Astrocyte (in vitro differentiated cells and primary cell): ENCODE data around the gene USP11. TPM values are rescaled to one million over a fixed set of nuclear protein-coding genes. Genes with fewer than 3 reads are reported as not detected.

Experiments used
- DNase-seq: peaks from one replicate; pipeline ENCODE4 v3.0.0-alpha.2; 2010; ENCODE audit warnings: low read depth
- FAIRE-seq: peaks from 2 replicates; lab custom pipeline; 2011; peaks lifted over from hg19 to GRCh38; lab: Jason Lieb, UNC
- H2AFZ ChIP-seq: 2 replicates; pipeline ENCODE4 v1.6.0; 2012; ENCODE audit warnings: low read depth, low read length, inconsistent platforms
- H3K27ac ChIP-seq: 2 replicates; pipeline ENCODE4 v1.5.1; 2011; ENCODE audit warnings: low read depth, low read length, inconsistent platforms
- H3K27me3 ChIP-seq: 2 replicates; pipeline ENCODE4 v1.6.0; 2011; ENCODE audit warnings: low read length, inconsistent platforms; ENCODE audit not compliant: insufficient read depth
- H3K36me3 ChIP-seq: 2 replicates; pipeline ENCODE4 v1.5.1; 2011; ENCODE audit warnings: low read length, inconsistent platforms; ENCODE audit not compliant: insufficient read depth
- H3K4me1 ChIP-seq: 2 replicates; pipeline ENCODE4 v1.5.1; 2011; ENCODE audit warnings: low read length, inconsistent platforms; ENCODE audit not compliant: insufficient read depth
- H3K4me2 ChIP-seq: 2 replicates; pipeline ENCODE4 v1.6.0; 2012; ENCODE audit warnings: low read length, inconsistent platforms
- H3K4me3 ChIP-seq: 2 replicates; pipeline ENCODE4 v1.5.1; 2011; ENCODE audit warnings: low read depth, mild to moderate bottlenecking, low read length, inconsistent platforms; ENCODE audit not compliant: insufficient read depth
- H3K79me2 ChIP-seq: 2 replicates; pipeline ENCODE4 v1.6.0; 2012; ENCODE audit warnings: mild to moderate bottlenecking, low read length, inconsistent platforms; ENCODE audit not compliant: insufficient read depth
- H3K9ac ChIP-seq: 2 replicates; pipeline ENCODE4 v1.6.0; 2012; ENCODE audit warnings: mild to moderate bottlenecking, low read length, inconsistent platforms
- H3K9me3 ChIP-seq: 2 replicates; pipeline ENCODE4 v1.5.1; 2012; ENCODE audit warnings: low read depth, mild to moderate bottlenecking, low read length, inconsistent platforms; ENCODE audit not compliant: insufficient read depth
- H4K20me1 ChIP-seq: 2 replicates; pipeline ENCODE4 v1.6.0; 2012; ENCODE audit warnings: low read length, inconsistent platforms; ENCODE audit not compliant: insufficient read depth
- H3K27ac Mint-ChIP-seq: one replicate; pipeline ENCODE4 v1.8.0; 2021; ENCODE audit warnings: mild to moderate bottlenecking, mixed read lengths; ENCODE audit not compliant: unreplicated experiment
- H3K27me3 Mint-ChIP-seq: one replicate; pipeline ENCODE4 v1.8.0; 2021; ENCODE audit warnings: low read depth, mixed read lengths; ENCODE audit not compliant: unreplicated experiment
- H3K36me3 Mint-ChIP-seq: one replicate; pipeline ENCODE4 v1.8.0; 2021; ENCODE audit warnings: low read depth, mixed read lengths; ENCODE audit not compliant: unreplicated experiment
- H3K4me1 Mint-ChIP-seq: one replicate; pipeline ENCODE4 v1.8.0; 2021; ENCODE audit warnings: low read depth, mixed read lengths; ENCODE audit not compliant: unreplicated experiment
- H3K4me3 Mint-ChIP-seq: one replicate; pipeline ENCODE4 v1.8.0; 2021; ENCODE audit warnings: mild to moderate bottlenecking, moderate library complexity, mixed read lengths; ENCODE audit not compliant: unreplicated experiment
- H3K9me3 Mint-ChIP-seq: one replicate; pipeline ENCODE4 v1.8.0; 2021; ENCODE audit warnings: mild to moderate bottlenecking, mixed read lengths; ENCODE audit not compliant: unreplicated experiment
- CTCF ChIP-seq: IDR thresholded peaks from 2 replicates; pipeline ENCODE4 v1.5.1; 2011; ENCODE audit warnings: low read depth, mild to moderate bottlenecking, inconsistent platforms, low read length, moderate library complexity; ENCODE audit not compliant: insufficient read depth
- EZH2 ChIP-seq: IDR thresholded peaks from 2 replicates; pipeline ENCODE4 v1.6.1; 2012; ENCODE audit warnings: mild to moderate bottlenecking, low read length, inconsistent platforms; ENCODE audit not compliant: insufficient read depth
- total RNA-seq: library from RNA; stranded (reverse); gene quantifications from 2 replicates; pipeline ENCODE4 v1.2.1, GENCODE V29; 2021

Gene USP11
- total RNA-seq, 1 donor from 2014 or later, result 75.7 TPM

DNA sequence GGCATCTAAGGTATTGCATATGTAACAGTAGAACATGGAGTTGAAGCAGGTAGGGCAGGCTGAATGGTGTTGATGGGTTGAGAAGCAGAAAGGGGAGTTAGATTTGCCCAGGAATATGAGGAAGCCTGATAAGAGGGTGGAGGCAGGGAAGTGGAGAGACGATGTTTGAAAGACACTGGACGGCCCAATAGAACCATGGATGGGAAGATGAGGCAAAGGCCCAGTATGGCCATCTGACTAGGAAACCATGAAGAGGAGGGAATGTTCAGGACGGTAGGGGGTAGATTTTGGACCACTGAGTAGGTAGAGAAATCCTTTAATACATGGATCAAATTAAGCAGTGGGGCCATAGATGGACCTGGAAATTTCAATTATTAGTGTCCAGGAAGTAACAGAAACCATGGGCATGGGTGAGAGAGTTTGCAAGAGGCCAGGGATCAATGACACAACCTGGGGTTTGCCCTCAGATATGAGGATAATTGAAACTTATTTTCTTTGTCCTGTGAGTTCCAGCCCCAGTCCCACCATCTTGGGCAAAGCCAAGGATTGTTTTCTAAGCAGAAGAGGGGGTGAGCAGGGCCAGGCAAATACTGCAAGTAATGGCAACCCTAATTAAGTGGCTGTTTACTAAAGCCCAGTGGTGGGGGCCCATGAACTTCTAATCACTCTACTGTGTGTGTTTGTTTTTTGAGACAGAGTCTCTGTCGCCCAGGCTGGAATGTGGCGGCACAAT lies 2.5 kb upstream of the USP11 start:
- Histone ChIP-seq H4K20me1 (no peaks in the 10 kb centered on the region), H3K4me1 (peaks cover 5% of the 10 kb centered on the region), H3K27me3 (no peaks in the 10 kb centered on the region), H3K4me2 (no peak overlapping the region), H3K36me3 (peaks cover 8% of the 10 kb centered on the region), H2AFZ (no peak overlapping the region), H3K79me2 (peaks cover 17% of the 10 kb centered on the region), H3K9me3 (no peaks in the 10 kb centered on the region), H3K4me3 (no peak overlapping the region), H3K9ac (no peak overlapping the region), H3K27ac (no peak overlapping the region)
- FAIRE-seq (no peak), DNase-seq (no peak)
- no peak for TF ChIP-seq EZH2
- no peak for TF ChIP-seq CTCF
- peaks cover 1% of the 10 kb centered on the region for H3K9me3 Mint-ChIP-seq
- peaks cover 2% of the 10 kb centered on the region for H3K4me1 Mint-ChIP-seq
- H3K27ac Mint-ChIP-seq, result peak overlapping the region; percentile 48
- H3K36me3 Mint-ChIP-seq, result no peaks in the 10 kb centered on the region
- no peaks in the 10 kb centered on the region for H3K27me3 Mint-ChIP-seq
- no peak overlapping the region for H3K4me3 Mint-ChIP-seq

- Mint-ChIP-seq H3K27ac (no peak overlapping the region), H3K27me3 (no peaks in the 10 kb centered on the region), H3K9me3 (peaks cover 1% of the 10 kb centered on the region), H3K4me3 (no peak overlapping the region), H3K36me3 (no peaks in the 10 kb centered on the region), H3K4me1 (peaks cover 2% of the 10 kb centered on the region)
- H3K9ac ChIP-seq, result no peak overlapping the region
- H3K4me2 ChIP-seq, result no peak overlapping the region
- no peaks in the 10 kb centered on the region for H4K20me1 ChIP-seq
- H3K9me3 ChIP-seq, result no peaks in the 10 kb centered on the region
- H3K27me3 ChIP-seq, result no peaks in the 10 kb centered on the region
- peaks cover 2% of the 10 kb centered on the region for H3K36me3 ChIP-seq
- DNase-seq, result no peak
- H2AFZ ChIP-seq, result no peak overlapping the region
- TF ChIP-seq CTCF, result no peak
- TF ChIP-seq EZH2, result no peak
- no peak overlapping the region for H3K27ac ChIP-seq
- peaks cover 9% of the 10 kb centered on the region for H3K4me1 ChIP-seq
- no peak overlapping the region for H3K4me3 ChIP-seq
- H3K79me2 ChIP-seq, result peaks cover 26% of the 10 kb centered on the region
- no peak for FAIRE-seq
Measured at GRCh38 chrX:47231167-47231566, 1.6 kb upstream of the USP11 start.

DNA sequence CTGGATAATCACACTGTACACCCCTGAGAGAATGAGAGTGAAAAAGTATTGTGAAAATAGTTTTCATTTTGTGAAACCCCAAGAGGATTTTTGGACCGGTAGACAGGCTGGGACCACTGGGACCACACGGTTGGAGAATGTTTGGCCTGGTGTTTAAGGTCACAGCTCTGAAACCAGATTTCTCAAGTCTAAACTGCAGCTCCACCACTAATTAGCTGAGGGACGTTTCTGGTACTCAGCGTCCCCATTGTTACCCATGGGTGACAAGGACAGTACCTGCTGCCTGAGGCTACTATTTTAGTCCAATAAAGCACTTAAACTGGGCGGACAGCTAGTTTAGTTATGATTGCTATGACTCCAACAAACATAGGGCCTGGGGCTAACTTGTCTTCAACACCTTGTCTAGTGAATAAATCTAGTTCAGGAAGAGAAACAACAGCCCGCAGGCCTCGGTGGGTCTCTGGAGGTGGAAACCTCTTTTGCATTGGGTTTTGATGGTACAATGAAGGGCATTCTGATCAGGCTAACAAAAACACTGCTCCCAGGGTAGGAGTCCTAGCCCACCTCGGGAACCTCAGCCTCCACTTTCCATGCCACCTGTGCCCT lies 509 bp upstream of the USP11 start:
- DNase-seq, result no peak
- Mint-ChIP-seq H3K4me1 (peaks cover 2% of the 10 kb centered on the region), H3K9me3 (peaks cover 1% of the 10 kb centered on the region), H3K27me3 (no peaks in the 10 kb centered on the region), H3K36me3 (no peaks in the 10 kb centered on the region), H3K4me3 (peak overlapping the region; percentile 94), H3K27ac (peak overlapping the region; percentile 98)
- peak overlapping the region; percentile 84 for H3K4me3 ChIP-seq
- H3K79me2 ChIP-seq, result peaks cover 37% of the 10 kb centered on the region
- H4K20me1 ChIP-seq, result peaks cover 7% of the 10 kb centered on the region
- TF ChIP-seq EZH2, result no peak
- TF ChIP-seq CTCF, result no peak
- peak overlapping the region; percentile 66 for H2AFZ ChIP-seq
- H3K4me1 ChIP-seq, result peaks cover 9% of the 10 kb centered on the region
- no peaks in the 10 kb centered on the region for H3K36me3 ChIP-seq
- H3K9me3 ChIP-seq, result no peaks in the 10 kb centered on the region
- peak overlapping the region; percentile 99 for H3K27ac ChIP-seq
- peak overlapping the region; percentile 93 for H3K4me2 ChIP-seq
- no peaks in the 10 kb centered on the region for H3K27me3 ChIP-seq
- H3K9ac ChIP-seq, result peak overlapping the region; percentile 99
- FAIRE-seq, result no peak
